Astrocyte of the hippocampus (primary cell): ENCODE data around the gene CNNM3.

Experiments used
- DNase-seq: peaks from one replicate; pipeline ENCODE4 v3.0.0; 2011; ENCODE audit warnings: low read depth, low spot score

Gene CNNM3

GRCh38 chr2:96863575-96864342, 47.7 kb downstream of the CNNM3 start:
- DNase-seq: no peak

DNA sequence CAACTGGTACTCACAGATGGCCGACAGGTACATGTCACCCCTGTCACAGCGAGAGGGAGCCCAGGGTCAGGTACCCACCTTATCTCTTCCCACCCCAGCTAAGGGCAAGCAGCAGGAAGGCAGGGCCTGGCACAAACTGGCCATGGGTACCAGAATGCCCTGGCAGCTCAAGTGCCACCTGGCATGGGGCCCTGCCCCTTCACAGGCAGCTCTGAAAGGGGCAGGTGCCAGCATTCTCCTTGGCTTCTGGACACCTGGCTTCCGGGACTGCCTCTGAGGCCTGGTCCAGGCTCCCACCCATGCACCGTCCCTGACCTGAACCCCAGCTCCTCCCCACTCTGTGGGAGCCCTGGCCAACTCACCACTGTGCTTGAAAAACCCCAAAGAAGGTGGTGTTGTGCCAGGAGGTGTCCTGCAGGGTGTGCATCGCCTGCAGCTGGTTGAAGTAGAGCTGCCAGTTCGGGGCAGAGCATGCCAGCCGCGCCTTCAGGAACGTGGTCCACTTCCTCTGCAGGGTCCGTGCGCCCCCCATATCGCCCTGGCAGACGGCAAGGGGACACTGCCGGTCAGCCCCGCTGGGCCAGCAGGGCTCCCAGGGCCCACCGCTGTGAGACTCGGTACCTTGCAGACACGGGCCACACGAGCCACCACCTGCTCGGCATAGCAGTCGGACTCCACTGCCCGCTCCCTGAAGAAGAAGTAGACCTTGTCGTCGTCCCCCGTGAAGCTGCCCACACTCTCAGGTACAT, 48.4 kb downstream of the CNNM3 start:
- DNase-seq: no peak

- no peak for DNase-seq
Measured at GRCh38 chr2:96865654-96866053, 49.6 kb downstream of the CNNM3 start.

DNA sequence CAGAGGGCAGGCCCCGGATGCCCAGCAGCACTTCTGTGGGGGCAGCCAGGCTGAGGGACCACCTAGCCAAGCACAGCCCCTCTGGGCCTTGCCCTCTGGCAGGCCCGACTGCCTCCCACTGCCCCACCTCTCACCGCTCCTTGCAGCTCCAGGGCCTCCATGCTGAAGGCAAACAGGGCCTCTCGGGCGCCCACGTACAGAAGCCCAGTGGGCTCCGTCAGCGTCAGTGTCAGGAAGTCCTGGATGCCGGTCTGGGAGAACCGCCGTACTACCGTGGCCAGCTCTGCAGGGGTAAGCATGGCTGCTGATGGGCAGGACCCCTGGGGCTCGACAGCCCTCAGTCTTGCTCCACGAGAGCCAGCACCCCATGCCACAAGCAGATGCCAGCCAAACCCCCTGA, 50.1 kb downstream of the CNNM3 start:
- no peak for DNase-seq

GRCh38 chr2:96866586-96866985, 50.5 kb downstream of the CNNM3 start:
- no peak for DNase-seq

DNA sequence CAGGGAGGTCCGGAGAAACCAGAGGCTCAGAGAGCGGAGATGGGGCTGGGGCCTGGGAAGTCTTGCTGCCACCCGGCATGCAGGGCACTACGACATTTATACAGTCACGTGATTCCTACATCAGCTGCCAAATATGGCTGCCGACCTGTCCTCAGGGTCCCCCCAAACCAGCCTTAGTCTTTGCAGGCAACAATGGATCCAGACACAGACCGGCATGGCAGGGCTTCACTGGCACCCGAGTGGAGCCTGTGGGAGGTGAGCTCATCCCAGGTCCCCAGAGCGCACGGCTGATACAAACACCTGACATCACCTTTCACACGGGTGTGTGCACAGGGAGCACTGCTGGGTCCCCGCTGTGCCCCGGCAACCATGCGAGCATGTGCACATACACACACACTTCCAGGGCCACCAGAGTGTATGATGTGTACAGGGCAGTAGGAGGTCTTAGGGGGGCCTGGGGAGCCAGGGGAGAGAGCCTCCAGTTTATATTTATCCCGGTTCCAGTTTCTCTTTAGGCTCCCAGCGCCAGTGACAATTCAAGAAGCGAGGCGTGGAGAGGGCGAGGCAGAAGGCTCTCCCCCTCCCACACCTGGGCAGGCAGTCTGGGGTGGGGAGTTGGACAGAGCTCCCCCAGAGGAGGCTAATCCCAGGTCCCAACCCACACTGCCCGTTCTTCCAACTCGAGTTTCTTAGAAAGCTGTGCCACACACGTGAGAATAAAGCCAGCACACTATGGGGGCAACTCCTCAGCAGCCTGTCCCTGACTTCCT, 51.1 kb downstream of the CNNM3 start:
- no peak for DNase-seq

DNA sequence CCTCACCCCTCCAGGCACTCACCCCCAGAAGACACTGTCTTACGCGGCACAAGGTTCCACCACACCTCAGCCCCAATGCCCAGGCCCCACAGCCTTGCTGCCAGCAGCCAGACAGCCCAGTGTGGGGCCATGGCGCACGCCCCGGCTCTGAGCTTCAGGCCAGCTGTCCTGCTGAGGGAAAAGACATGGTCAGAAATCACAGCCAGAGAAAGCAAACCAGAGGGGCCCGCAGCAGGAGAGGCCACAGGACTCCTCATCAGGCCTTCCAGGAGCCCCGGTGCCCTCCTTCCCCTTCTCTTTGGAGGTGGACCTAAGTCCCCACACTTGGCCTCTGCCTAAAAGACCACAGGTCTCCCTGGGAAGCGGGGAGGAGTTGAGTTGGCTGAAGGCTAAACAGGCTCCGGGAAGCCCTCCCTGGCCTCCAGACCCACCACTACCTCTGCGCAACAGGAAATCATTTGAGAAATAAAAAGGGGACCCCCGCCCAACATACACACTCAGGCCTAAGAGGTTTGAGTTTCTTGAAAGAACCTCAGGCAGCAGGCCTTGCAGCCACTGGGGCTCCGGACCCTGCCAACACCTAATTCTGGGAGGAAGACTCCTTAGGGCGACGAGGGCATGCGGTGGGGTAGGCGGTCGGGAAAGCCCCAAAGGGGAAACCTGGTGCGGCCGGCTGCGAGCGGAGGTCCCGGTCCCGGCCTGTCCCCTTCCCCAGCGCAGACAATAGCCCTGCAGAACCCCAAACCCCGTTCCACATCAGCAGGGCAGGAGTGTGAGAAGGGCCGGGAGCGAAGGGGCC, 51.9 kb downstream of the CNNM3 start:
- peak; percentile 63 for DNase-seq

DNA sequence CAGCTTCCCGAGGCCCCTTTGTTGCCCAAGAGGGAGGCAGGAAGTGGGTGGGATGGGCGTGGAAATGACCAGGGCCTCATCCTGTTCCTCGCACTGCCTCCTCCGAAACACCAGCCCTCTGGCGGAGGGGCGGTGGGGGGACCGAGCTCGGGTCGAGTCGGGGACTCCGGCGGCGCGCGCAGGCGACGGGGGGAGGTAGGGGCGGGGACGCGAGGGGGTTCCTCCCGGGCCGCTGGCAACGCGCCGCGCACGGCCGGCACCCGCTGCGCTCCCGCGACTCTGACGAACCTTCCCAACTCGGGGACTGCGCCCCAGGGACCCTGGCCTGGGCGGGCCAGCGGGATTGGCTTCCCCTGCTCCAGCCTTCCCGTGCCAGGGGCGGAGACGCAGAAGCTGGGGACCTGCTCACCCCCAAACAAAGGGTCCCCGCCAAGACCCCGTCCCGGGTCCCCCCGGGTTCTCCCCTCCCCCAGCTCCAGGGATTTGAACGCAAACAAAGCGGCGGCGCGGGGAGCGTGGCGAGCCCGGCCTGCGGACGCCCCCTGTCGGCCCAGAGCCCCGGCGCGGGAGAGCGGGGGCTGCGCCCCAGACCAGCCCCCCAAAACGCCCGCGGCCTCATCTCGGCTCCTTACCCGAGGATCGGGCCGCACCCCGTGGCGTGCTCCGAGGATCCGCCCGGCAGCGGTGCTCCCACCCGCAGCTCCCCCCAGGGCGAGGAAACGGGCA, 52.6 kb downstream of the CNNM3 start:
- DNase-seq: peak; percentile 95

DNA sequence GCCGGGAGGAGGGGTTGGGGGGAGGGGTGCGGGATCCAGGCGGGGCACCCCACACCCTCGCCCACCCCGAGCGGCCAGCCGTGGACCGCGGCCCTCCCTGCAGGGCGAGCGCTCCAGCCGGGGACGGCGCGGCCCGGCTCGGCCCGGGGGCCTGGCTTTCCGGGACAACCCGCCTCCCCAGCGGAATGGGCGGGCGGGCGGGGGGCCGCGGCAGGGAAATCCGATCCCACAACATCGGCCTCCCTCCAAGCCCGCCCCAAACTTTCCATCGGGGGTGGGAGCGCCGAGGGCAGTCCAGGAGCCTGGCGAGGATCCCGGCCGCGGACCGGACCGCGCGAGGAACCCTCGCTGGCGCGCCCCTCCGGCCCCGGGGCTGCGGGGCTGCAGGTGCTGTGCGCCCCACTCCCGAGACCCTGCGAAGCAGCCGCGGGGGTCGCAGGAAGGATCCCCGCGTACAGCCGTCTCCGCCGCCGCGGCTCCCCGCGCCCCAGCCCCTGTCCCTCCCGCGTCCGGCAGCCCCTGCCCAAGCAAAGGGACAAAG, 53.3 kb downstream of the CNNM3 start:
- peak; percentile 90 for DNase-seq

DNA sequence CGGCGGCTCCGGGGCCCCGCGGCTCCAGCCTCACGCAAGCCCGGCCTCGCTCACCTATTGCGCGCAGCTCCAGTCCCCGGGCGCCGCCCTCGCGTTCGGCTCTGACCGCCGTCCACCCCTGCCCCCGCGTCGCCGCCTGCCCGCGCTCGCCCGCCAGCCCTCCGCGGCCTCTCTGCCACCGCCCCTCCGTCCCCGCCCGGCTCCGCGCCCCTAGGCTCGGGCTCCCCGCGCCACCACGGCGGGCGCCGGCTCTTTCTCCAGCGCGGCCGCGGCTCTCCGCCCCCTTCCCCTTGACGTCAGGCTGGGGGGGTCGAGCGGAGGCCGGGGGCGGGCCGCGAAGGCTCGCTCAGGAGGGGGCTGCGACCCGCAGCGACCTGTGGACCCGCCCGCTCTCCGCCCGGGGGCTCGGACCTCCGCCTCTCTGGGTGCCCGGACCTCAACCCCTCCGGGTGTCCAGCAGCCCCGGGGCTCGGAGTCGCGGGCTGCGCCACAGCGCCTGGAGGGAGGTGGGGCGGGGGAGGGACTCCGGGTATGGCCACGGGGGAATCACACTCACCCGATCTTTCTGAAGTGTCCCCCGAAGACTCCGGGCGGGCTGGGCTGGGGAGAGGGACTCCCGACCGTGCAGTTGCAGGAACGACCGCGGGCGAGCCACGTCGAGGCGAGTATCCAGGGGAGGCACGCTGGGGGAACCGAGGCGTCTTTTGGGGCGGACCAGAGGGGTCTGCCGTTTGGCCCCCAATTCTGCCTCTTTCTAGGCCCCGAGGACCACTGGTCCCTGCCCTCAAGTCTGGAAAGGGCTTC, 54.0 kb downstream of the CNNM3 start, which contains the start of gene SEMA4C:
Gene SEMA4C (minus strand): TSS at position 259 of the 804 bp plus-strand sequence. CDS start 2,194 bp downstream, outside the sequence.
- DNase-seq: peak; percentile 80

GRCh38 chr2:96870626-96871255, 54.7 kb downstream of the CNNM3 start:
- DNase-seq: peak; percentile 54

DNA sequence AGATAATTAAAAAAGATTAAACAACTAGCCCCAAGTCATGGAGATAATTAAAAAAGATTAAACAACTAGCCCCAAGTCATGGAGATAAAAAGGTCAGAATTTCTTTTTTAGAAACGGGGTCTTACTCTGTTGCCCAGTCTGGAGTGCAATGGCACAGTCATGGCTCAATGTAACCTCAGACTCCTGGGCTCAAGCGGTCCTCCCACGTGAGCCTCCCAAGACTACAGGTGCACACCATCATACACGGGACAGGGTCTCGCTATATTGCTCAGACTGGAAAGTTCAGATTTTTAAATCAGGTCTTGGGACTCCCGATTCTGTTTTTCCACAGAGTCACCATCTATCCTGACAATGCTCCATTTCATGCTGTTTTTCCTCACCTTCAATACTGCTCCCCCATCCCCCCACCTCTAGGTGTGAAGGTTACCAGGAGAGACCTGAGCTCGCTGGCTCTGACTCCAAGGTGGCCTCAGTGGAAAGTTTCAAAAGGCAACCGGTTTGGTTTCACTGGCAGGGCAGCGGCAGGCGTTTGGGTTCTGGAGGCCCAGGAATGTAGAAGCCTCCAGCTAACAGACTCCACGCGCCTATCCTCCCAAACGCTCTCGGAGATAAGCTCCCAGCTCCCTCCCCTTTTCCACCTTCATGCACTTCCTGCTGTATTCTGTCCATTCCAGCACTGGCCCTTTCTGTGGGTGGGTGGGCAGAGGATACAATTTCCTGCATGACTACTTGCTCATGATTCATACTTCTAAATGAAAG, 56.7 kb downstream of the CNNM3 start:
- DNase-seq: no peak

DNA sequence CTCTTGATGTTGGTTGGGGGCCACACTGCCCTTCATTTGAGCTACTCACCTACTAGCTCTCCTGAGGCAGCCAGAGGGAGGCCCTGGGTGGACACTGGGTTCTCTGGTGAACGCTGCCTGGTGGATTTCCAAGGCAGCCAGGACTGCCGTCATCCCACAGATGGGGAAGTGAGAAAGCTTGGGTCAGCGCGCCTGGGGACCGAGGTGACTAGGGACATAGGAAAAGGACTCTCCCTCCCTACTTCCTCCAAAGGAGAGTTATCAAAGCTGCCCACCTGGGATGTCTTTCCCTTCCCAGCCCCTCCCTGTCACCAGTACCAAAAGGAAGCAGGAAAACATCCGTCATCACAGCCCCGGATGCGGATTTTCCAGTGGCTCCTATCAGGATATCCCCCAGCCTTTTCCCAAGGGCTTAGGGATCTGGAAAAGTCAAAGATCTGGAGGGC, 57.6 kb downstream of the CNNM3 start:
- DNase-seq: no peak

DNA sequence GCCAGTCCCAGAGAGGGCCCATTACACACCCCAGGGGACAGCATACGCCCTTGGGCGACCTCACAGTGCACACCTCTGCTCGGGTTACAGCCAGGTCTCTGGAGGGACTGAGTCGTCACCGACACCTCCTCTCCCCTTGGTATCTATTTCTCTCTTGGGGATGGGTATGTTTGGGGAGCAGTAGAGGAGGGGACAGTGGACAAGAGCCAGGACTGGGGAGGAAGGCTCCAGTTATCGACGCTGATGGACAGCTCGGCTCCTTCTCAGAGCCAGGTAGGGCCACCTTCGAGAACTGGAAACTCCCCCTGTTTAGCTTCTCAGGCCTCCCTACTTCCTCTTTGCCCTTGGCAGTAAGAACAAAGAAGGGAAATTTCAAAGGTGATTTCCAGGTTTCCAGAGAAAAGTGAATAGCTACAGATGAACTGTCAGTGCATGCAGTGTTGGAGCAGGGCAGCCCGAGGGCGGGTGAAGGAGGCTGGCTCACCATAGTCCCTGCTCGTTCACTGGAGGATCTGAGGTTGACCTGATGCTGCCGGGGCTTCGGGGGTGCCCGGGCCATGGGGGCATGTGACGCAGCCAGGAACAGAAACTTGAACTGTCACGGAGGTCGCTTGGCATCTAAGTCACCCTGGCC, 58.2 kb downstream of the CNNM3 start:
- DNase-seq: no peak

DNA sequence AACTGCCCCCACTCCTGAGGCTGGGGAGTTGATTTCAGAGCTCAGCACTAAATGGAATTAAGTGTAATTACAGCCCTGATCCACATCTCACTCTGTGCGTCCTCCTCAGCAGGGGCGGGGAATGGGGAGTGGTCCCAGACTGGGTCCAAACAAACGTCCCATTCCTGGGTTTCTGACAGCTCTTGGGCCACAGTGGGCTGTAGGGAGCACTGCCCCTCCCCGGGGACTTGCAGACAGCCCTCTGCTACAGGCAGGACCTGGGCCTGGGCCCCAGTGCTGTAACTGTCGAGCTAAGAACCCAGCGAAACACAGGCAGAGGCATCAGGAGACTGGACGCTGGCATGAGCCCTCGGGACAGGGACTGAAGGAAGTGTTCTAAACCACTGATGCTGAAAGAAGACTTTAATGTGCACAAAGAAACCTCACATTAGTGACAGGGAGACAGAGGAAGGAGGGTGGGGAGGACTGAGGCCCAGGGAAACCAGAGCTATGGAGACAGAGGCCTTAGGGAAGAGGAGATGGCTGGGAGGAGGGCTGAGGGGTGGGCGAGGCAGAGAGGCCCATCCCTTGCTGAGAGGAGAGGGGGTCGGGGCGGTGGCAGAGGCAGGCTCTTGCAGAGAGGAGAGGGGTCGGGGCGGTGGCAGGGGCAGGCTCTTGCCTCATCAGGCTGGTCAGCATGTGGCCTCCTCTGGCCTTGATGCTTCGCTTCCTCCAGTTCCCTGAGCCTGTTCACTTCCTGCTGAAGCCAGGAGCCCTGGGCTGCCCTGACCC, 59.6 kb downstream of the CNNM3 start:
- no peak for DNase-seq

- peak; percentile 39 for DNase-seq
Measured at GRCh38 chr2:96876269-96877041, 60.4 kb downstream of the CNNM3 start.
